SU-DHL-6 (cell line): ENCODE data around the gene TMEM115.

Experiments
- H2AFZ ChIP-seq: fragments of 200-600 bp; sonication (generic); 2 replicates; pipeline ENCODE4 v1.6.1; 2014; ENCODE audit warnings: low read depth, mild to moderate bottlenecking, moderate library complexity, mixed read lengths, antibody characterized with exemption, low read length; ENCODE audit not compliant: severe bottlenecking
- H3F3A ChIP-seq: fragments of 200-600 bp; shearing (Covaris generic); 2 replicates; pipeline ENCODE4 v1.6.0; 2016; ENCODE audit warnings: antibody characterized with exemption, mild to moderate bottlenecking; ENCODE audit not compliant: insufficient read depth
- H3K27ac ChIP-seq: fragments of 200-600 bp; sonication (generic); 2 replicates; pipeline ENCODE4 v1.5.1; 2016; ENCODE audit warnings: low read depth, mild to moderate bottlenecking, low read length, moderate library complexity, mixed read lengths
- H3K27me3 ChIP-seq: fragments of 200-600 bp; sonication (generic), shearing (Covaris generic); 2 replicates; pipeline ENCODE4 v1.6.0; 2014; ENCODE audit warnings: mild to moderate bottlenecking, low read length
- H3K36me3 ChIP-seq: fragments of 200-600 bp; sonication (generic); 2 replicates; pipeline ENCODE4 v1.6.1; 2014; ENCODE audit warnings: mild to moderate bottlenecking, low read length, mixed read lengths
- H3K4me2 ChIP-seq: fragments of 300-600, 200-600 bp; shearing (Covaris generic), sonication (generic); 2 replicates; pipeline ENCODE4 v1.6.0; 2014; ENCODE audit warnings: low read length, low read depth, mild to moderate bottlenecking; ENCODE audit not compliant: poor library complexity, severe bottlenecking
- H3K4me3 ChIP-seq: fragments of 200-600 bp; sonication (generic); 2 replicates; pipeline ENCODE4 v1.5.1; 2014; ENCODE audit warnings: antibody characterized with exemption, low read length, mild to moderate bottlenecking, mixed read lengths; ENCODE audit not compliant: insufficient read depth, poor library complexity, severe bottlenecking
- H3K79me2 ChIP-seq: fragments of 200-600 bp; sonication (generic); 2 replicates; pipeline ENCODE4 v1.6.1; 2014; ENCODE audit warnings: mild to moderate bottlenecking, low read length, moderate library complexity; ENCODE audit not compliant: insufficient read depth
- H3K9ac ChIP-seq: fragments of 200-600 bp; sonication (generic); 2 replicates; pipeline ENCODE4 v1.7.0; 2014; ENCODE audit warnings: mild to moderate bottlenecking, low read length
- H3K9me2 ChIP-seq: fragments of 200-600 bp; sonication (generic); replicated peaks from 2 replicates; pipeline ENCODE4 v1.6.1; 2014; ENCODE audit warnings: low read length; ENCODE audit not compliant: insufficient read depth
- H3K9me3 ChIP-seq: fragments of 200-600 bp; sonication (generic); 2 replicates; pipeline ENCODE4 v1.6.1; 2014; ENCODE audit warnings: low read length, mixed read lengths; ENCODE audit not compliant: insufficient read depth
- H4K20me1 ChIP-seq: fragments of 200-600 bp; sonication (generic); 2 replicates; pipeline ENCODE4 v1.6.1; 2014; ENCODE audit warnings: low read depth, mild to moderate bottlenecking, antibody characterized with exemption, low read length, moderate library complexity, mixed read lengths
- CTCF ChIP-seq: fragments of 200-600 bp; sonication (generic); IDR thresholded peaks from one replicate; pipeline ENCODE4 v1.5.1; 2017; ENCODE audit warnings: antibody characterized with exemption, mild to moderate bottlenecking, low read length, moderate library complexity; ENCODE audit not compliant: insufficient read depth, poor library complexity, severe bottlenecking
- EZH2phosphoT487 ChIP-seq: fragments of 200-600 bp; sonication (generic), shearing (Covaris generic); conservative IDR thresholded peaks from 2 replicates; pipeline ENCODE4 v1.6.1; 2018; ENCODE audit warnings: mild to moderate bottlenecking, antibody characterized with exemption, low read length, moderate library complexity, mixed read lengths

The TMEM115 gene

GRCh38 chr3:50359760-50360110 is 414 bp upstream of the TMEM115 start:
- no peak overlapping the region for H3K27ac ChIP-seq
- H3K9me2 ChIP-seq: no peaks in the 10 kb centered on the region
- peak overlapping the region; percentile 92 for H2AFZ ChIP-seq
- no peaks in the 10 kb centered on the region for H3K36me3 ChIP-seq
- H3K27me3 ChIP-seq: no peaks in the 10 kb centered on the region
- peak overlapping the region; percentile 73 for H3K4me2 ChIP-seq
- peak overlapping the region; percentile 79; the same call in 1 of the 2 replicates for H3K9ac ChIP-seq
- no peaks in the 10 kb centered on the region for H3K9me3 ChIP-seq
- TF ChIP-seq EZH2phosphoT487 (no peak), CTCF (no peak)
- H3K4me3 ChIP-seq: peak overlapping the region; percentile 49
- H3F3A ChIP-seq: no peaks in the 10 kb centered on the region
- no peaks in the 10 kb centered on the region for H4K20me1 ChIP-seq
- H3K79me2 ChIP-seq: peaks cover 29% of the 10 kb centered on the region

- no peaks in the 10 kb centered on the region for H3K27me3 ChIP-seq
- no peak overlapping the region for H3K27ac ChIP-seq
- H3K9ac ChIP-seq: peak overlapping the region; percentile 79
- H3K36me3 ChIP-seq: no peaks in the 10 kb centered on the region
- no peaks in the 10 kb centered on the region for H3K9me3 ChIP-seq
- H2AFZ ChIP-seq: no peak overlapping the region
- TF ChIP-seq CTCF (no peak), EZH2phosphoT487 (no peak)
- H3K79me2 ChIP-seq: peaks cover 29% of the 10 kb centered on the region
- no peaks in the 10 kb centered on the region for H4K20me1 ChIP-seq
- peak overlapping the region; percentile 68 for H3K4me3 ChIP-seq
- no peaks in the 10 kb centered on the region for H3F3A ChIP-seq
- no peaks in the 10 kb centered on the region for H3K9me2 ChIP-seq
- H3K4me2 ChIP-seq: peak overlapping the region; percentile 74
Measured at GRCh38 chr3:50358355-50358910, 888 bp downstream of the TMEM115 start.

GRCh38 chr3:50357481-50357880 is 1.8 kb downstream of the TMEM115 start:
- H3K36me3 ChIP-seq: no peaks in the 10 kb centered on the region
- H3K9me3 ChIP-seq: no peaks in the 10 kb centered on the region
- H3F3A ChIP-seq: no peaks in the 10 kb centered on the region; the same call in 1 of the 2 replicates
- H3K4me2 ChIP-seq: peak overlapping the region; percentile 74
- H3K9me2 ChIP-seq: no peaks in the 10 kb centered on the region
- H3K4me3 ChIP-seq: peak overlapping the region; percentile 68
- no peak overlapping the region for H2AFZ ChIP-seq
- no peaks in the 10 kb centered on the region for H4K20me1 ChIP-seq
- H3K9ac ChIP-seq: peak overlapping the region; percentile 79
- no peaks in the 10 kb centered on the region for H3K27me3 ChIP-seq
- no peak overlapping the region for H3K27ac ChIP-seq
- TF ChIP-seq EZH2phosphoT487 (no peak), CTCF (no peak)
- peaks cover 29% of the 10 kb centered on the region for H3K79me2 ChIP-seq
